WTC11 (cell line): ENCODE results near the gene RPL15. TPM values are rescaled to one million over a fixed set of nuclear protein-coding genes. Genes with fewer than 3 reads are reported as not detected.

ENCODE experiments used
- ATAC-seq: fragments of 200-7000 bp; cut with Tn5 transposase; 2 replicates; pipeline ENCODE4 v1.10.0; 2021; ENCODE audit warnings: mild to moderate bottlenecking, moderate library complexity
- CTCF ChIA-PET: fragments of 300-600 bp; sonication (Branson Sonifier 250); formaldehyde crosslinking; loops from one replicate; lab custom pipeline; 2021; ENCODE audit warnings: antibody characterized with exemption; lab: Charles Lee
- POLR2A ChIA-PET: fragments of 350-600 bp; sonication (Branson Sonifier 250); formaldehyde crosslinking; loops from one replicate; lab custom pipeline; 2021; ENCODE audit warnings: antibody characterized with exemption; lab: Charles Lee
- DNase-seq: peaks from one replicate; pipeline ENCODE4 v3.0.0; 2021; ENCODE audit warnings: low spot score
- H3K27ac Mint-ChIP-seq: 2 replicates; pipeline ENCODE4 v1.8.0; 2021; ENCODE audit warnings: mixed read lengths
- H3K27me3 Mint-ChIP-seq: 2 replicates; pipeline ENCODE4 v1.8.0; 2021; ENCODE audit warnings: low read depth, mild to moderate bottlenecking, moderate library complexity, mixed read lengths
- H3K36me3 Mint-ChIP-seq: 2 replicates; pipeline ENCODE4 v1.8.0; 2021; ENCODE audit warnings: mixed read lengths
- H3K4me1 Mint-ChIP-seq: 2 replicates; pipeline ENCODE4 v1.8.0; 2022; ENCODE audit warnings: mixed read lengths
- H3K4me3 Mint-ChIP-seq: 2 replicates; pipeline ENCODE4 v1.8.0; 2021; ENCODE audit warnings: mild to moderate bottlenecking, moderate library complexity, mixed read lengths
- H3K9me3 Mint-ChIP-seq: 2 replicates; pipeline ENCODE4 v1.8.0; 2021; ENCODE audit warnings: mixed read lengths
- CBFB ChIP-seq: sonication (generic); formaldehyde crosslinking; IDR thresholded peaks from 2 replicates; pipeline ENCODE4 v1.8.1; 2022; ENCODE audit warnings: mild to moderate bottlenecking, low read depth, missing genetic modification reagents
- CREM ChIP-seq: sonication (generic); formaldehyde crosslinking; IDR thresholded peaks from 2 replicates; pipeline ENCODE4 v1.8.1; 2022; ENCODE audit warnings: mild to moderate bottlenecking, missing genetic modification reagents, moderate library complexity
- ELF4 ChIP-seq: sonication (generic); formaldehyde crosslinking; IDR thresholded peaks from 2 replicates; pipeline ENCODE4 v1.8.1; 2022; ENCODE audit warnings: low read depth, mild to moderate bottlenecking, moderate library complexity, missing genetic modification reagents
- ERG ChIP-seq: fragments of 250-450 bp; sonication (Bioruptor Pico); IDR thresholded peaks from 2 replicates; pipeline ENCODE4 v1.8.0; 2021; ENCODE audit warnings: mild to moderate bottlenecking
- FOXJ3 ChIP-seq: sonication (generic); formaldehyde crosslinking; IDR thresholded peaks from 2 replicates; pipeline ENCODE4 v1.9.0; 2021; ENCODE audit warnings: missing genetic modification reagents, mild to moderate bottlenecking, borderline replicate concordance
- FOXK1 ChIP-seq: sonication (generic); formaldehyde crosslinking; IDR thresholded peaks from 2 replicates; pipeline ENCODE4 v1.8.0; 2022; ENCODE audit warnings: mild to moderate bottlenecking, moderate library complexity, missing genetic modification reagents
- GTF2I ChIP-seq: fragments of 250-450 bp; sonication (Bioruptor Pico); conservative IDR thresholded peaks from 2 replicates; pipeline ENCODE4 v1.4.0; 2021; ENCODE audit warnings: mild to moderate bottlenecking
- JAZF1 ChIP-seq: fragments of 250-450 bp; sonication (Bioruptor Pico); IDR thresholded peaks from 2 replicates; pipeline ENCODE4 v1.9.0; 2021; ENCODE audit warnings: moderate library complexity, mild to moderate bottlenecking, inconsistent platforms
- MAX ChIP-seq: sonication (generic); formaldehyde crosslinking; IDR thresholded peaks from 2 replicates; pipeline ENCODE4 v1.8.0; 2022; ENCODE audit warnings: mild to moderate bottlenecking, missing genetic modification reagents
- MXD4 ChIP-seq: fragments of 250-450 bp; sonication (Bioruptor Pico); IDR thresholded peaks from 2 replicates; pipeline ENCODE4 v1.8.0; 2021; ENCODE audit warnings: mild to moderate bottlenecking, moderate library complexity, borderline replicate concordance
- MYBL2 ChIP-seq: sonication (generic); formaldehyde crosslinking; IDR thresholded peaks from 2 replicates; pipeline ENCODE4 v1.8.1; 2023; ENCODE audit warnings: mild to moderate bottlenecking, moderate library complexity, missing genetic modification reagents
- RELA ChIP-seq: sonication (generic); formaldehyde crosslinking; IDR thresholded peaks from 2 replicates; pipeline ENCODE4 v1.8.1; 2022; ENCODE audit warnings: missing genetic modification reagents, mild to moderate bottlenecking, borderline replicate concordance
- RORB ChIP-seq: fragments of 250-450 bp; sonication (Bioruptor Pico); IDR thresholded peaks from 2 replicates; pipeline ENCODE4 v1.9.0; 2021; ENCODE audit warnings: mild to moderate bottlenecking
- SMAD4 ChIP-seq: sonication (generic); formaldehyde crosslinking; IDR thresholded peaks from 2 replicates; pipeline ENCODE4 v1.8.0; 2022; ENCODE audit warnings: mild to moderate bottlenecking, missing genetic modification reagents
- SOX15 ChIP-seq: fragments of 250-450 bp; sonication (Bioruptor Pico); IDR thresholded peaks from 2 replicates; pipeline ENCODE4 v1.9.0; 2021; ENCODE audit warnings: mild to moderate bottlenecking
- SP1 ChIP-seq: sonication (generic); formaldehyde crosslinking; conservative IDR thresholded peaks from 2 replicates; pipeline ENCODE4 v1.8.1; 2022; ENCODE audit warnings: missing genetic modification reagents
- TCF7 ChIP-seq: sonication (generic); formaldehyde crosslinking; IDR thresholded peaks from 2 replicates; pipeline ENCODE4 v1.8.0; 2022; ENCODE audit warnings: mild to moderate bottlenecking, low read depth, missing genetic modification reagents, moderate library complexity
- TEAD4 ChIP-seq: sonication (generic); formaldehyde crosslinking; IDR thresholded peaks from 2 replicates; pipeline ENCODE4 v1.8.0; 2022; ENCODE audit warnings: mild to moderate bottlenecking, missing genetic modification reagents
- ZBTB21 ChIP-seq: sonication (generic); formaldehyde crosslinking; IDR thresholded peaks from 2 replicates; pipeline ENCODE4 v1.8.1; 2023; ENCODE audit warnings: mild to moderate bottlenecking, missing genetic modification reagents, borderline replicate concordance
- ZNF232 ChIP-seq: sonication (generic); formaldehyde crosslinking; IDR thresholded peaks from 2 replicates; pipeline ENCODE4 v1.8.0; 2022; ENCODE audit warnings: mild to moderate bottlenecking, missing genetic modification reagents
- ZNF396 ChIP-seq: fragments of 250-450 bp; sonication (Bioruptor Pico); IDR thresholded peaks from 2 replicates; pipeline ENCODE4 v1.8.0; 2021; ENCODE audit warnings: mild to moderate bottlenecking, moderate library complexity, borderline replicate concordance
- ZNF416 ChIP-seq: fragments of 250-450 bp; sonication (Bioruptor Pico); IDR thresholded peaks from 2 replicates; pipeline ENCODE4 v1.9.0; 2021; ENCODE audit warnings: mild to moderate bottlenecking, inconsistent platforms
- ZNF423 ChIP-seq: fragments of 250-450 bp; sonication (Bioruptor Pico); IDR thresholded peaks from 2 replicates; pipeline ENCODE4 v2.1.2; 2022; ENCODE audit warnings: mild to moderate bottlenecking, moderate library complexity
- total RNA-seq: library from RNA; stranded (reverse); gene quantifications from 3 replicates; pipeline ENCODE4 v1.2.3, GENCODE V29; 2021
- TF ChIP-seq, protein P1 (sequence below): sonication (generic); formaldehyde crosslinking; IDR thresholded peaks from 2 replicates; pipeline ENCODE4 v1.8.0; 2023; ENCODE audit warnings: missing genetic modification reagents
- TF ChIP-seq, protein P2 (sequence below): sonication (generic); formaldehyde crosslinking; IDR thresholded peaks from 2 replicates; pipeline ENCODE4 v1.8.1; 2022; ENCODE audit warnings: low read depth, mild to moderate bottlenecking, moderate library complexity, missing genetic modification reagents, borderline replicate concordance
- TF ChIP-seq, protein P3 (sequence below): sonication (generic); formaldehyde crosslinking; IDR thresholded peaks from 2 replicates; pipeline ENCODE4 v1.8.0; 2022; ENCODE audit warnings: mild to moderate bottlenecking, missing genetic modification reagents
- TF ChIP-seq, protein P4 (sequence below): sonication (generic); formaldehyde crosslinking; IDR thresholded peaks from 2 replicates; pipeline ENCODE4 v1.8.1; 2023; ENCODE audit warnings: mild to moderate bottlenecking, missing genetic modification reagents, moderate library complexity
- TF ChIP-seq, protein P5 (sequence below): sonication (generic); formaldehyde crosslinking; IDR thresholded peaks from 2 replicates; pipeline ENCODE4 v1.8.1; 2023; ENCODE audit warnings: mild to moderate bottlenecking, moderate library complexity, missing genetic modification reagents
- TF ChIP-seq, protein P6 (sequence below): sonication (generic); formaldehyde crosslinking; IDR thresholded peaks from 2 replicates; pipeline ENCODE4 v1.8.1; 2022; ENCODE audit warnings: mild to moderate bottlenecking, moderate library complexity, missing genetic modification reagents

The RPL15 gene
- total RNA-seq, 1 experiment from 2014 or later: 2,428 TPM

GRCh38 chr3:23916886-23917678 is at the start of gene RPL15, which contains the start of gene NKIRAS1 (continued):
- TF ChIP-seq, protein P1, sequence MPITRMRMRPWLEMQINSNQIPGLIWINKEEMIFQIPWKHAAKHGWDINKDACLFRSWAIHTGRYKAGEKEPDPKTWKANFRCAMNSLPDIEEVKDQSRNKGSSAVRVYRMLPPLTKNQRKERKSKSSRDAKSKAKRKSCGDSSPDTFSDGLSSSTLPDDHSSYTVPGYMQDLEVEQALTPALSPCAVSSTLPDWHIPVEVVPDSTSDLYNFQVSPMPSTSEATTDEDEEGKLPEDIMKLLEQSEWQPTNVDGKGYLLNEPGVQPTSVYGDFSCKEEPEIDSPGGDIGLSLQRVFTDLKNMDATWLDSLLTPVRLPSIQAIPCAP (CRISPR knock-in tag): no peak
- TF ChIP-seq RORB (CRISPR knock-in tag) (no peak), MYBL2 (peak; percentile 84), TCF7 (CRISPR knock-in tag) (no peak; the same call in 1 of the 2 replicates), CREM (CRISPR knock-in tag) (peak; percentile 54; the same call in 1 of the 2 replicates), SMAD4 (CRISPR knock-in tag) (no peak), ZNF396 (CRISPR knock-in tag) (no peak), SOX15 (no peak), MAX (CRISPR knock-in tag) (peak; percentile 93), CBFB (CRISPR knock-in tag) (peak; percentile 93; the same call in 1 of the 2 replicates), RELA (CRISPR knock-in tag) (peak; percentile 79; the same call in 1 of the 2 replicates), ZNF416 (CRISPR knock-in tag) (peak; percentile 2; the same call in 1 of the 2 replicates), ERG (CRISPR knock-in tag) (0 out of 2 replicates have a peak, but pooled peaks have one; percentile 64), FOXJ3 (CRISPR knock-in tag) (no peak), TEAD4 (CRISPR knock-in tag) (no peak), ELF4 (CRISPR knock-in tag) (no peak)
- TF ChIP-seq, protein P2, sequence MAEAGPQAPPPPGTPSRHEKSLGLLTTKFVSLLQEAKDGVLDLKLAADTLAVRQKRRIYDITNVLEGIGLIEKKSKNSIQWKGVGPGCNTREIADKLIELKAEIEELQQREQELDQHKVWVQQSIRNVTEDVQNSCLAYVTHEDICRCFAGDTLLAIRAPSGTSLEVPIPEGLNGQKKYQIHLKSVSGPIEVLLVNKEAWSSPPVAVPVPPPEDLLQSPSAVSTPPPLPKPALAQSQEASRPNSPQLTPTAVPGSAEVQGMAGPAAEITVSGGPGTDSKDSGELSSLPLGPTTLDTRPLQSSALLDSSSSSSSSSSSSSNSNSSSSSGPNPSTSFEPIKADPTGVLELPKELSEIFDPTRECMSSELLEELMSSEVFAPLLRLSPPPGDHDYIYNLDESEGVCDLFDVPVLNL (CRISPR knock-in tag): peak; percentile 72
- TF ChIP-seq, protein P3, sequence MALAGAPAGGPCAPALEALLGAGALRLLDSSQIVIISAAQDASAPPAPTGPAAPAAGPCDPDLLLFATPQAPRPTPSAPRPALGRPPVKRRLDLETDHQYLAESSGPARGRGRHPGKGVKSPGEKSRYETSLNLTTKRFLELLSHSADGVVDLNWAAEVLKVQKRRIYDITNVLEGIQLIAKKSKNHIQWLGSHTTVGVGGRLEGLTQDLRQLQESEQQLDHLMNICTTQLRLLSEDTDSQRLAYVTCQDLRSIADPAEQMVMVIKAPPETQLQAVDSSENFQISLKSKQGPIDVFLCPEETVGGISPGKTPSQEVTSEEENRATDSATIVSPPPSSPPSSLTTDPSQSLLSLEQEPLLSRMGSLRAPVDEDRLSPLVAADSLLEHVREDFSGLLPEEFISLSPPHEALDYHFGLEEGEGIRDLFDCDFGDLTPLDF (CRISPR knock-in tag): no peak
- TF ChIP-seq, protein P4, sequence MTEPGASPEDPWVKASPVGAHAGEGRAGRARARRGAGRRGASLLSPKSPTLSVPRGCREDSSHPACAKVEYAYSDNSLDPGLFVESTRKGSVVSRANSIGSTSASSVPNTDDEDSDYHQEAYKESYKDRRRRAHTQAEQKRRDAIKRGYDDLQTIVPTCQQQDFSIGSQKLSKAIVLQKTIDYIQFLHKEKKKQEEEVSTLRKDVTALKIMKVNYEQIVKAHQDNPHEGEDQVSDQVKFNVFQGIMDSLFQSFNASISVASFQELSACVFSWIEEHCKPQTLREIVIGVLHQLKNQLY (CRISPR knock-in tag): no peak

DNA sequence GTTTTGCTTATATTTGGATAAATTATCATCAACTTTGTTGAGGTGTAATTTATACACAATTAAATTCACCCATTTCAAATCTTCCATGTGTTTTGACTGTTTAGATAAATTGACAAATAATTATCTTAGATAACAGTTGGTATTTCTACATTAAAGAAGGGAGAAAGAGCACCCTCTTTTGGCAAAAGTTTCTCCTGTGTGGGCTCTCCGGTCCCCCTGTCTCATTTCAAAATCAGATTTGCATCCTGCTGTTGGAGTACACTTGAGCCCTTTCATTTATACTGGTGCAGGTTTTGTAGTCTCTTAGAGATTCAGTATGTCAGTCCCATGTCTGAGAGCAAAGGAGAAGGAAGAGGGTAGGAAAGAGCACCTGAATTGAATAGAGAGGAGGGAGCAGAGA is 49.5 kb upstream of the RPL15 start:
- ATAC-seq: no peak
- H3K4me3 Mint-ChIP-seq: no peak overlapping the region
- H3K36me3 Mint-ChIP-seq: peaks cover 10% of the 10 kb centered on the region
- POLR2A ChIA-PET: no interaction called here
- H3K27me3 Mint-ChIP-seq: no peaks in the 10 kb centered on the region
- no peak overlapping the region for H3K27ac Mint-ChIP-seq
- H3K4me1 Mint-ChIP-seq: peaks cover 39% of the 10 kb centered on the region
- CTCF ChIA-PET: no interaction called here
- DNase-seq: no peak
- H3K9me3 Mint-ChIP-seq: no peaks in the 10 kb centered on the region; the same call in 1 of the 2 replicates
- TF ChIP-seq, protein P5, sequence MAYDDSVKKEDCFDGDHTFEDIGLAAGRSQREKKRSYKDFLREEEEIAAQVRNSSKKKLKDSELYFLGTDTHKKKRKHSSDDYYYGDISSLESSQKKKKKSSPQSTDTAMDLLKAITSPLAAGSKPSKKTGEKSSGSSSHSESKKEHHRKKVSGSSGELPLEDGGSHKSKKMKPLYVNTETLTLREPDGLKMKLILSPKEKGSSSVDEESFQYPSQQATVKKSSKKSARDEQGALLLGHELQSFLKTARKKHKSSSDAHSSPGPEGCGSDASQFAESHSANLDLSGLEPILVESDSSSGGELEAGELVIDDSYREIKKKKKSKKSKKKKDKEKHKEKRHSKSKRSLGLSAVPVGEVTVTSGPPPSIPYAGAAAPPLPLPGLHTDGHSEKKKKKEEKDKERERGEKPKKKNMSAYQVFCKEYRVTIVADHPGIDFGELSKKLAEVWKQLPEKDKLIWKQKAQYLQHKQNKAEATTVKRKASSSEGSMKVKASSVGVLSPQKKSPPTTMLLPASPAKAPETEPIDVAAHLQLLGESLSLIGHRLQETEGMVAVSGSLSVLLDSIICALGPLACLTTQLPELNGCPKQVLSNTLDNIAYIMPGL: no peak
- TF ChIP-seq SMAD4 (CRISPR knock-in tag) (no peak), MXD4 (no peak), ZNF396 (CRISPR knock-in tag) (no peak), SP1 (no peak), FOXK1 (CRISPR knock-in tag) (no peak), GTF2I (CRISPR knock-in tag) (no peak), ZNF232 (CRISPR knock-in tag) (no peak), JAZF1 (CRISPR knock-in tag) (no peak), ZNF423 (CRISPR knock-in tag) (no peak), ZBTB21 (CRISPR knock-in tag) (no peak), ZNF416 (CRISPR knock-in tag) (no peak), SOX15 (no peak)
- TF ChIP-seq, protein P6, sequence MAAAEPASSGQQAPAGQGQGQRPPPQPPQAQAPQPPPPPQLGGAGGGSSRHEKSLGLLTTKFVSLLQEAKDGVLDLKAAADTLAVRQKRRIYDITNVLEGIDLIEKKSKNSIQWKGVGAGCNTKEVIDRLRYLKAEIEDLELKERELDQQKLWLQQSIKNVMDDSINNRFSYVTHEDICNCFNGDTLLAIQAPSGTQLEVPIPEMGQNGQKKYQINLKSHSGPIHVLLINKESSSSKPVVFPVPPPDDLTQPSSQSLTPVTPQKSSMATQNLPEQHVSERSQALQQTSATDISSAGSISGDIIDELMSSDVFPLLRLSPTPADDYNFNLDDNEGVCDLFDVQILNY: no peak
